ENCODE results near the gene GPR35.
"Not testable (repeated sequence)": the region's sequence is repeated elsewhere in the genome, so short reads cannot be mapped to it uniquely, and the experiment has no call there.

Gene GPR35

DNA sequence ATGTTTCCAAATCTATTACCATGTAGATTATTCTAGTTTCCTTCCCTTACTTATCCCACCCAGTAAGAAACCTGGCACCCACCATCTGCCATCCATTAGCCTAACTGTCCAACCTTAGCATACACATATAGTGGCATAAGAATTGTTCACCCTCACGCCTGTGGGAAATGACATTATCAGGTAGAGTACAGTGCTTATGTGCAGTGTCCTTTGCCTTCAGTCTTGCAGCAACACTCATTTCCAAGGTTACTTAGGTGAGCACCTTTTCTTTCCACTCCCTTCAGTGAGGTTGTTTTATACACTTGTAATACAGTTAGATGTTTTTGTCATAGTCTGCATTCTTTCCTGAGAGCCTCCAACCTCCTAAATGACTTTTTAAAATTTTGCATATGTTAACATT, 39.3 kb downstream of the GPR35 start:
- DNase-seq: no peak

DNA sequence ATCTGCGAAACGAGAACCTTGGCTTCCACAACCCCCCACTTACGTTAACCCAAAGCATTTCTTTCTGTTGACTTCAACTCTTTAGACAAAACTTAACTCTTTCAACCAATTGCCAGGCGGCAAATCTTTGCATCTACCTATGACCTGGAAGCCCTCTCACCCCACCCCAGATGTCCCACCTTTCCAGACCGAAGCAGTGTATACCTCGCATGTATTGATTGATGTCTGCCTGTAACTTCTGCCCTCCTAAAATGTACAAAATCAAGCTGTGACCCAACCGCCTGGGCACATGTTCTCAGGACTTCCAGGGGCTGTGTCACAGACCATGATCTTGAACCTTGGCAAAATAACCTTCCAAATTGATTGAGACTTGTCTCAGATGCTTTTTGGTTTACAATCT, 45.1 kb downstream of the GPR35 start:
- no peak for DNase-seq

DNA sequence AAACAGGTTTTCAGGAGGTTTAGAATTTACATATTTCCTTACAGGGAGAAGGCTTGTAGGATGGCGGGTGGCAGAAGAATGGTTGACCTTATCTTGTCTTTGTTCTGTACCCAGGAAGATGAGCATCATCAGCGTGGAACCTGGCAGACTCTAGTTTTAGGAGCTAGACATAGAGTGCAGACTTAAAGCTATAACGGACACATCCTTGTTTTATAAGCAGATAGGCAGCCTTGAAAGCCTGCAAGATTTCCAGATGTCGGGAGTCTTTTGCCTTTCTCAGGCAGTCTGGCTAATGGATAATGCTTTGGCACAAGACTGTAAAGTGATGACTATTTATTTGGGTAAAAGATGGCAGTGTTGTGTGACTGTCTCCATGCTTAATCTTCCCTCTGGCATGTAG, 45.7 kb downstream of the GPR35 start:
- DNase-seq: no peak

DNA sequence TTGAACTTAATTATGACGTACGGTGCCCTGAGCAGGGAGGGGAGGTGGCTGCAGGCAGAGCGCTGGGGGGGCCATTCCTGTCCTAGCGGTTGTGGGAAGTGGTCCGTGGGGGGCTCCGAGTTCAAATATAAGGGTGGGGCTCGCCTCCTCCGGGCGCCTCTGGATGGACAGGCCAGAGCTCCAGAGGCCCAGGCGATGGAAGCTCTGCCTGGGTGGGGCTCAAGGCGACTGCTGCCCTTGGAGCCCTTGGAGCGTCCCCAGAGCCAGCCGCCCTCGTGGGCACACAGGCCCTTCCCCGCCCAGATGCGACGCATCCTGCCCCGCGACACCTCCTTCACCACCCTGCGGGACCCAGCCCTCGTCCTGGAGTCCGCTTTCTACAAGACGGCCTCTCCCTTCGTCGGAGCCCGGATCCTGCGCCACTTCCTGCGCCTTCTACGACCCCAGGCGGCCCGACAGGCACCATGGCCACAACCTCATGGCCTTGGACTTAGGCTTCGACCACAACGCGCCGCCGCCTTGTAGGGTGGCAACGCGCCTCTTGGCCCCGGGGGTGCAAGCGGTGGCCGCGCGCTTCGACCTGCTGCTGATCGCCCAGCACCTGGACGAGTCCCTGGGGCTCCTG, 46.9 kb downstream of the GPR35 start:
- no peak for DNase-seq

DNA sequence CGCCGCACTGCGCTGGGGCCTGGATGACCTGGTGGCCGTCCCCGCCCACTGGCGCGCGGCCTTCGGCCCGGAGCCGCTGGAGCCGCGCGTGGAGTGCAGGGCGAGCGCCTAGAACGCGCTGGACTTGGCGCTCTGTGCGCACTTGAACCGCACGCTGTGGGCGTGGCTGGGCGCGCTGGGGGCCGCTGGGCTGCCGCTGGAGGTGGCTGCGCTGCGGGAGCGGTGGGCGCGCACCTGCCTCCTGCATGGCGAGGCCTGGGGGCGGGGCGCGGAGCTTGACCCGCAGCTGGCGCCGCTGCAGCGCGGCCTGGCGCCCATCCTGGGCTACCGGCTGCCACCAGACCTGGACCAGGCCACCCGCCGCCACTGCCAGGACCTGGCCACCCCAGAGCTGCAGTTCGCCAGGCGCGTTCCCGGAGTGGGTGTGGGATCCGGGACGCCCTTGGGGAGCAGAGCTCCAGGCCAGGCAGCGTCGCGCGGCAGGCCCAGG, 47.5 kb downstream of the GPR35 start:
- no peak for DNase-seq

DNA sequence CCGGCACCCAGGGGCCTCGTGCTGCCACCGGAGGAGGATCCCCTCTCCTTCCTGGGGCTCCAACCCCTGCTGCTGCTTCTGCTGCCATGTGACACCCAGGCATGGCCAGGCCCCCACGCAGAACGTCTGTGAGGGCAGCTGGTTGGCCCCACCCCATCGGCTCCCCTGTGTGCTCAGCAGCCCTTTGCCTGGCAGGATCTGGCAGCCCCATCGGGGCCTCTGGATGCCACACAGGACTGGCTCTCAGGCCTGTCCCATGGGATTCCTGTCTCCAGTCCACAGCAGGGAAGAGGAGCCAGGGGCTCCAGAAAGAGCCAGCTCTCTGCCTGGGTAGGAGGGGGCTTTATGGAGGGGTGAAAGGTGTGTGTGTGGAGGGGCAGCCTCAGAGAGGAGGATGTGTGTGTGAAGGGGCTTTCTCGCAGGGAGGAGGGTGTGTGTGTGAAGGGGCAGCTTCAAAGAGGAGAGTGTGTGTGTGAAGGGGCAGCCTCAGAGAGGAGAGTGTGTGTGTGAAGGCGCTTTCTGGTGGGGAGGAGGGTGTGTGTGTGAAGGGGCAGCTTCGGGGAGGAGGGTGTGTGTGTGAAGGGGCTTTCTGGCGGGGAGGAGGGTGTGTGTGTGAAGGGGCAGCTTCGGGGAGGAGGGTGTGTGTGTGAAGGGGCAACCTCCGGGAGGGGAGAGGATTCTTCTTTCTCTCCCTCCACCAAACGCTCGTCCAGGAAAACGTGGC, 49.3 kb downstream of the GPR35 start:
- DNase-seq: not testable (repeated sequence)

DNA sequence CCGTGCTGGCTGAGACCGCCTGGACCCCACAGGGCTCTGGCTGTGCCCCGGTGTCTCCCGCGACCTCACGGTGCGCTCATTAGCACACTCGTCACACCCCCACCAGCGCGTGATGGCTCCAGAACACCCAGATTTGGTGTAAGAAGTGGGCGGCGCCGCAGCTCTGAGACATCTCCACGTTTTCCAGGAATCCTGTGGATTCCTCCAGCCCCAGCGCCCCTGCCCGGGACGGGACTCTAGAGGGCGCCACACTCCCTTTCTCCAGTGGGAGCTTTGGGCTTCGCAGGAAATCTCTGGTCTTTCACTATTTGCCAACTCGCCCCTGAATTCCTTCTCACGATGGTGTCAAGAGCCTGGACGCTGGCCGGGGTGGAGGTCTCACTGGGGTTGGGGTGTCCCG, 50.1 kb downstream of the GPR35 start:
- not testable (repeated sequence) for DNase-seq

DNA sequence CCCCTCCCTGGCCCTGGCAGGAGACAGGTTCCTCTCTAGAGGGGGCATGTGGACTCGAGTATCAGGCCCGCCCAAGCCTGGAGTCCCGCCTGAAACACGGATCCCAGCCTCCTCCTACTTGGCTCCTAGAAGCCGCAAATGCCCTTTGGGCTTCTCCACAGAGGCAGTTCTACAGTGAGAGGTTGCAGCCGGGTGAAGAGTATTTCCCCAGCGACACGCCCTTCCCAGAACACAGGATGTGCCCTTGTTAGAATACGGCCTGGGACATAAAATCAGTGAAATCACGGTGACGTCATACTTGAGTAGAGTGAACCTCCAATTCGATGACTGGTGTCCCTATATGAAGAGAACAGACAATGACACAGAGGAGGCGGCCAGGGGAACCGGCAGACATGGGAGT, 52.8 kb downstream of the GPR35 start:
- not testable (repeated sequence) for DNase-seq

DNA sequence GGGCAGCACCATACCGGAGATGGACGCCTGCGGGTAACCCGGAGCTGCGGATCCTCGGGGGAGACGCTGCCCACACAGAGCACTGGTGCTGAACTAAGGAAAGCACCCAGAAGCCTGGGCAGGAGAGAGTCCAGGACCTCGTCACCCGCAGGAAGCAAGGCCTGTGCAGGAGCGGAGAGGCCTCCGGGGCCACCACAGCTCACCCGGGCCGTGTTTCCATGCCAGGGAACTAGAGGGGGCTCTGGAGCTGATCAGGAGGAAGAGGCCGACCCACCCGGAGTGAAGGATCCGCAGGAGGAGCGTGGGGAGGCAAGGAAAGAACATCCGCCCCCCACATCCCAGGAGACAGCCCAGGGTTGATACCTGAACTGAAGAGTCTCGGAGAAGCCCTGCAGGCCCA, 53.6 kb downstream of the GPR35 start:
- not testable (repeated sequence) for DNase-seq

DNA sequence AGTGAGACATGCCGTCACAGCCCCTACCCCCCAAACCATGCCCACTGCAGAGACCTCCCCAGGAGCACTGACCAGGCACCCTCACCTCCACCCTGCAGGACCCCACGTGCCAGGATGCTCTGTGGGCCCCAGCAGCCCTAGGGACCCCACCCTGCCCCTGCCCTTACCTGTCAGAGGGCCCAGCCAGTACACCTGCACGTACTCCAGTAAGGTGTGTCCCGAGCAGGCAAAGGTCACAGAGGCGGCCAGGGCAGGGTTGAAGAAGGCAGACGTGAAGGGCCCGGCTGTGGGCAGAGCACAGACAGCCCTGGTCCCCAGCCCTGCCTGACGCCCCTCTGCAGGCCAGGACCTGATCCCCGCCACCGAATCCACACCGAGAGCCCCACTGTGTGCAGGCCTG, 54.9 kb downstream of the GPR35 start:
- not testable (repeated sequence) for DNase-seq

Data from stimulated activated CD8-positive, alpha-beta memory T cell treated with anti-CD3 and anti-CD28 coated beads, Interleukin-4, amount 100 ng/mL, for 48 hours (primary cell).